GM23338 (cell line): Measurements from ENCODE around the gene GLDC. TPM values are rescaled to one million over a fixed set of nuclear protein-coding genes. Genes with fewer than 3 reads are reported as not detected.
A peak's percentile ranks its signal among the peaks of the same experiment; 100 is the strongest.

Source experiments
- ATAC-seq: fragments of 200-7000 bp; cut with Tn5 transposase; 3 replicates; pipeline ENCODE4 v1.9.1; 2020
- DNase-seq: peaks from one replicate; pipeline ENCODE4 v3.0.0-alpha.2; 2015; ENCODE audit warnings: low spot score
- H2AFZ ChIP-seq: fragments of 200-600 bp; sonication (generic); 2 replicates; pipeline ENCODE4 v1.8.0; 2016; ENCODE audit warnings: antibody characterized with exemption, mild to moderate bottlenecking, moderate library complexity
- H3F3A ChIP-seq: fragments of 200-600 bp; sonication (generic); replicated peaks from 2 replicates; pipeline ENCODE4 v1.8.0; 2017; ENCODE audit warnings: antibody characterized with exemption, mixed run types, low read depth
- H3K27ac ChIP-seq: fragments of 200-600 bp; sonication (generic); 2 replicates; pipeline ENCODE4 v1.6.1; 2016; ENCODE audit warnings: low read depth
- H3K27me3 ChIP-seq: fragments of 200-600 bp; sonication (generic); 2 replicates; pipeline ENCODE4 v1.8.0; 2016; ENCODE audit warnings: mild to moderate bottlenecking, mixed run types, moderate library complexity; ENCODE audit not compliant: insufficient read depth
- H3K36me3 ChIP-seq: fragments of 200-600 bp; sonication (generic); 2 replicates; pipeline ENCODE4 v1.8.0; 2016; ENCODE audit warnings: mild to moderate bottlenecking; ENCODE audit not compliant: insufficient read depth
- H3K4me1 ChIP-seq: fragments of 200-600 bp; sonication (generic); 2 replicates; pipeline ENCODE4 v1.8.0; 2016; ENCODE audit warnings: mild to moderate bottlenecking, moderate library complexity; ENCODE audit not compliant: insufficient read depth
- H3K4me2 ChIP-seq: fragments of 200-600 bp; sonication (generic); 2 replicates; pipeline ENCODE4 v1.7.1; 2017; ENCODE audit warnings: mixed run types
- H3K4me3 ChIP-seq: fragments of 200-600 bp; sonication (generic); 2 replicates; pipeline ENCODE4 v1.6.1; 2016; ENCODE audit warnings: mixed run types
- H3K79me2 ChIP-seq: fragments of 200-600 bp; sonication (generic); replicated peaks from 2 replicates; pipeline ENCODE4 v1.8.0; 2017; ENCODE audit warnings: mild to moderate bottlenecking; ENCODE audit not compliant: insufficient read depth
- H3K9me2 ChIP-seq: fragments of 200-600 bp; sonication (generic); 2 replicates; pipeline ENCODE4 v1.8.0; 2017; ENCODE audit not compliant: insufficient read depth
- H4K20me1 ChIP-seq: fragments of 200-600 bp; sonication (generic); replicated peaks from 2 replicates; pipeline ENCODE4 v1.8.0; 2017; ENCODE audit warnings: mild to moderate bottlenecking; ENCODE audit not compliant: insufficient read depth
- H3K27ac Mint-ChIP-seq: 2 replicates; pipeline ENCODE4 v1.8.0; 2020; ENCODE audit warnings: inconsistent platforms, mild to moderate bottlenecking, moderate library complexity, mixed read lengths
- H3K27me3 Mint-ChIP-seq: 3 replicates; pipeline ENCODE4 v1.8.0; 2022; ENCODE audit warnings: low read depth, mild to moderate bottlenecking, moderate library complexity, mixed read lengths, inconsistent platforms; ENCODE audit not compliant: insufficient read depth, poor library complexity
- H3K36me3 Mint-ChIP-seq: 3 replicates; pipeline ENCODE4 v1.8.0; 2021; ENCODE audit warnings: low read depth, mild to moderate bottlenecking, inconsistent platforms, moderate library complexity, mixed read lengths
- H3K4me1 Mint-ChIP-seq: 3 replicates; pipeline ENCODE4 v1.8.0; 2020; ENCODE audit warnings: mild to moderate bottlenecking, inconsistent platforms, mixed read lengths
- H3K4me3 Mint-ChIP-seq: 3 replicates; pipeline ENCODE4 v1.8.0; 2021; ENCODE audit warnings: moderate library complexity, mild to moderate bottlenecking, inconsistent platforms, mixed read lengths
- H3K9me3 Mint-ChIP-seq: 3 replicates; pipeline ENCODE4 v1.8.0; 2020; ENCODE audit warnings: moderate library complexity, mild to moderate bottlenecking, inconsistent platforms, mixed read lengths
- CREB1 ChIP-seq: fragments of 250-450 bp; sonication (Bioruptor Pico); IDR thresholded peaks from 2 replicates; pipeline ENCODE4 v1.5.0; 2020; ENCODE audit warnings: low read depth, mild to moderate bottlenecking, moderate library complexity
- EZH2 ChIP-seq: fragments of 200-600 bp; sonication (generic); IDR thresholded peaks from one replicate; pipeline ENCODE4 v1.8.0; 2017; ENCODE audit warnings: antibody characterized with exemption, mild to moderate bottlenecking, low read depth; ENCODE audit not compliant: unreplicated experiment
- EZH2phosphoT487 ChIP-seq: fragments of 200-600 bp; sonication (generic); IDR thresholded peaks from one replicate; pipeline ENCODE4 v1.8.1; 2018; ENCODE audit warnings: antibody characterized with exemption; ENCODE audit not compliant: unreplicated experiment
- JUNB ChIP-seq: IDR thresholded peaks from one replicate; pipeline ENCODE4 v1.6.1; 2016; ENCODE audit warnings: antibody characterized with exemption; ENCODE audit not compliant: unreplicated experiment
- NANOG ChIP-seq: IDR thresholded peaks from 2 replicates; pipeline ENCODE4 v1.6.1; 2016; ENCODE audit warnings: antibody characterized with exemption, borderline replicate concordance
- POLR2AphosphoS5 ChIP-seq: IDR thresholded peaks from 2 replicates; pipeline ENCODE4 v1.6.1; 2016; ENCODE audit warnings: antibody characterized with exemption, low read depth
- STAT1 ChIP-seq: IDR thresholded peaks from one replicate; pipeline ENCODE4 v1.6.1; 2016; ENCODE audit warnings: antibody characterized with exemption; ENCODE audit not compliant: unreplicated experiment
- ZNF114 ChIP-seq: fragments of 250-450 bp; sonication (Bioruptor Pico); IDR thresholded peaks from 2 replicates; pipeline ENCODE4 v1.5.0; 2020; ENCODE audit warnings: mild to moderate bottlenecking, moderate library complexity
- ZNF331 ChIP-seq: fragments of 250-450 bp; sonication (Bioruptor Pico); IDR thresholded peaks from 2 replicates; pipeline ENCODE4 v1.5.0; 2020; ENCODE audit warnings: low read depth, mild to moderate bottlenecking, moderate library complexity
- polyA plus RNA-seq: library from polyadenylated mRNA; unstranded; fragments of >200 nt; fragmentation: Nextera tagmentation; extraction: Ambion mirVana; gene quantifications from 2 replicates; pipeline ENCODE4 v1.2.1, GENCODE V29; 2016
- total RNA-seq: library from RNA; depleted of rRNA; stranded (reverse); fragments of >200 nt; shearing (Covaris generic); gene quantifications from 2 replicates; pipeline ENCODE4 v1.2.3, GENCODE V29; 2014
- TF ChIP-seq, protein P1 (sequence below): IDR thresholded peaks from 2 replicates; pipeline ENCODE4 v1.6.1; 2016; ENCODE audit warnings: antibody characterized with exemption
- TF ChIP-seq, protein P2 (sequence below), 2 experiments: fragments of 200-600 bp in 1 of 2; sonication (generic) in 1 of 2; conservative IDR thresholded peaks; 2 replicates each; pipeline versions ENCODE4 v1.5.1 to v1.6.1; 2016 to 2017; ENCODE audit warnings: antibody characterized with exemption in 2 of 2, low read depth in 2 of 2, mild to moderate bottlenecking in 2 of 2, moderate library complexity in 1 of 2
- TF ChIP-seq, protein P3 (sequence below): fragments of 250-450 bp; sonication (Bioruptor Pico); IDR thresholded peaks from 2 replicates; pipeline ENCODE4 v1.5.0; 2020; ENCODE audit warnings: mild to moderate bottlenecking, moderate library complexity
- TF ChIP-seq, protein P4 (sequence below): IDR thresholded peaks from one replicate; pipeline ENCODE4 v1.6.1; 2018; ENCODE audit warnings: antibody characterized with exemption; ENCODE audit not compliant: unreplicated experiment

Gene GLDC
- total and polyA plus RNA-seq, 2 experiments from 2014 or later = 63.5 to 139 TPM

DNA sequence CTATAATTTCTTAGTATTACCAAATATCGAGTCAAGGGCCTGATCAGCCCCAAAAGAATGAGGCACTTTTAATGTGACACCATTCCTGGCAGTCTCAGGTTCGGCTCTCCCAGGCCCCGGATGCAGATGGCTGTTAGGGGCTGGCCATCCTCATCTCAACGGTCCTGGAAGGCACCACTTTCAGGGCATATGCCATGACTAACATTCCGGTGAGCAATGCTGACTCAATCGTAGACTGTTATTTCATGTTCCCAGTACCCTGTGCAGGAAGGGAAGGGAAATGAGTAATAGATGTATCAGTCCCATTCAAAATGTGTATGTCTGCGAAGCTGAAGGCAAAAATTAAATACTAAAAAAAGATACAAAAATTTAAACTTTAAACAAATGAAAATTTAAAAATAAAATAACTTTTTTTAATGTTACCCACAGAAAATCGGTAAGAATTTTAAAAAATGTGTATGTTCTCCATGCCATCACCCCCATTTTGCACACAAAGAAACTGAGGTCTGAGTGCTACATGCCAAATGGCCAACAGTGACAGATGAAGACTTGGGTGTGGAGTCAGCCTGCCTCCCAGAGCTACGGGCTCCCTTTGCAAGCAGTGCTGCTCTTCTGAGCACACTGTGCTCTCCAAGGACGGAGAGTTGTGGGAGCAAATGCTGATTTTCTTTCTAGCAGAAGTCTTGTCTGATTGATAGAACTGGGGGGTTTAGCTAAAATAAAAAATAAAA is 79.0 kb downstream of the GLDC start:
- no peak for ATAC-seq
- Histone ChIP-seq H2AFZ (no peak overlapping the region), H3K79me2 (no peaks in the 10 kb centered on the region), H3K9me2 (no peaks in the 10 kb centered on the region), H3K27ac (peak overlapping the region; percentile 45; the same call in 1 of the 2 replicates), H3K36me3 (peaks cover 13% of the 10 kb centered on the region), H4K20me1 (no peaks in the 10 kb centered on the region), H3K4me2 (no peak overlapping the region), H3K4me3 (no peak overlapping the region), H3F3A (no peaks in the 10 kb centered on the region), H3K4me1 (no peaks in the 10 kb centered on the region), H3K27me3 (no peaks in the 10 kb centered on the region)
- Mint-ChIP-seq H3K36me3 (peaks cover 28% of the 10 kb centered on the region; the same call in 2 of the 3 replicates), H3K4me3 (no peak overlapping the region), H3K27me3 (no peaks in the 10 kb centered on the region), H3K9me3 (no peaks in the 10 kb centered on the region; the same call in 1 of the 3 replicates), H3K27ac (no peak overlapping the region), H3K4me1 (no peaks in the 10 kb centered on the region)
- no peak for DNase-seq
- no peak for TF ChIP-seq ZNF331 (CRISPR knock-in tag)
- TF ChIP-seq, protein P1, sequence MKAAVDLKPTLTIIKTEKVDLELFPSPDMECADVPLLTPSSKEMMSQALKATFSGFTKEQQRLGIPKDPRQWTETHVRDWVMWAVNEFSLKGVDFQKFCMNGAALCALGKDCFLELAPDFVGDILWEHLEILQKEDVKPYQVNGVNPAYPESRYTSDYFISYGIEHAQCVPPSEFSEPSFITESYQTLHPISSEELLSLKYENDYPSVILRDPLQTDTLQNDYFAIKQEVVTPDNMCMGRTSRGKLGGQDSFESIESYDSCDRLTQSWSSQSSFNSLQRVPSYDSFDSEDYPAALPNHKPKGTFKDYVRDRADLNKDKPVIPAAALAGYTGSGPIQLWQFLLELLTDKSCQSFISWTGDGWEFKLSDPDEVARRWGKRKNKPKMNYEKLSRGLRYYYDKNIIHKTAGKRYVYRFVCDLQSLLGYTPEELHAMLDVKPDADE = no peak
- no peak for TF ChIP-seq JUNB
- TF ChIP-seq, protein P2, sequence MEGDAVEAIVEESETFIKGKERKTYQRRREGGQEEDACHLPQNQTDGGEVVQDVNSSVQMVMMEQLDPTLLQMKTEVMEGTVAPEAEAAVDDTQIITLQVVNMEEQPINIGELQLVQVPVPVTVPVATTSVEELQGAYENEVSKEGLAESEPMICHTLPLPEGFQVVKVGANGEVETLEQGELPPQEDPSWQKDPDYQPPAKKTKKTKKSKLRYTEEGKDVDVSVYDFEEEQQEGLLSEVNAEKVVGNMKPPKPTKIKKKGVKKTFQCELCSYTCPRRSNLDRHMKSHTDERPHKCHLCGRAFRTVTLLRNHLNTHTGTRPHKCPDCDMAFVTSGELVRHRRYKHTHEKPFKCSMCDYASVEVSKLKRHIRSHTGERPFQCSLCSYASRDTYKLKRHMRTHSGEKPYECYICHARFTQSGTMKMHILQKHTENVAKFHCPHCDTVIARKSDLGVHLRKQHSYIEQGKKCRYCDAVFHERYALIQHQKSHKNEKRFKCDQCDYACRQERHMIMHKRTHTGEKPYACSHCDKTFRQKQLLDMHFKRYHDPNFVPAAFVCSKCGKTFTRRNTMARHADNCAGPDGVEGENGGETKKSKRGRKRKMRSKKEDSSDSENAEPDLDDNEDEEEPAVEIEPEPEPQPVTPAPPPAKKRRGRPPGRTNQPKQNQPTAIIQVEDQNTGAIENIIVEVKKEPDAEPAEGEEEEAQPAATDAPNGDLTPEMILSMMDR (conservative IDR thresholded peaks at IDR 0.05; ENCODE audit: low read depth in 2 of 2) = no peak
- TF ChIP-seq POLR2AphosphoS5 = no peak
- TF ChIP-seq, protein P3, sequence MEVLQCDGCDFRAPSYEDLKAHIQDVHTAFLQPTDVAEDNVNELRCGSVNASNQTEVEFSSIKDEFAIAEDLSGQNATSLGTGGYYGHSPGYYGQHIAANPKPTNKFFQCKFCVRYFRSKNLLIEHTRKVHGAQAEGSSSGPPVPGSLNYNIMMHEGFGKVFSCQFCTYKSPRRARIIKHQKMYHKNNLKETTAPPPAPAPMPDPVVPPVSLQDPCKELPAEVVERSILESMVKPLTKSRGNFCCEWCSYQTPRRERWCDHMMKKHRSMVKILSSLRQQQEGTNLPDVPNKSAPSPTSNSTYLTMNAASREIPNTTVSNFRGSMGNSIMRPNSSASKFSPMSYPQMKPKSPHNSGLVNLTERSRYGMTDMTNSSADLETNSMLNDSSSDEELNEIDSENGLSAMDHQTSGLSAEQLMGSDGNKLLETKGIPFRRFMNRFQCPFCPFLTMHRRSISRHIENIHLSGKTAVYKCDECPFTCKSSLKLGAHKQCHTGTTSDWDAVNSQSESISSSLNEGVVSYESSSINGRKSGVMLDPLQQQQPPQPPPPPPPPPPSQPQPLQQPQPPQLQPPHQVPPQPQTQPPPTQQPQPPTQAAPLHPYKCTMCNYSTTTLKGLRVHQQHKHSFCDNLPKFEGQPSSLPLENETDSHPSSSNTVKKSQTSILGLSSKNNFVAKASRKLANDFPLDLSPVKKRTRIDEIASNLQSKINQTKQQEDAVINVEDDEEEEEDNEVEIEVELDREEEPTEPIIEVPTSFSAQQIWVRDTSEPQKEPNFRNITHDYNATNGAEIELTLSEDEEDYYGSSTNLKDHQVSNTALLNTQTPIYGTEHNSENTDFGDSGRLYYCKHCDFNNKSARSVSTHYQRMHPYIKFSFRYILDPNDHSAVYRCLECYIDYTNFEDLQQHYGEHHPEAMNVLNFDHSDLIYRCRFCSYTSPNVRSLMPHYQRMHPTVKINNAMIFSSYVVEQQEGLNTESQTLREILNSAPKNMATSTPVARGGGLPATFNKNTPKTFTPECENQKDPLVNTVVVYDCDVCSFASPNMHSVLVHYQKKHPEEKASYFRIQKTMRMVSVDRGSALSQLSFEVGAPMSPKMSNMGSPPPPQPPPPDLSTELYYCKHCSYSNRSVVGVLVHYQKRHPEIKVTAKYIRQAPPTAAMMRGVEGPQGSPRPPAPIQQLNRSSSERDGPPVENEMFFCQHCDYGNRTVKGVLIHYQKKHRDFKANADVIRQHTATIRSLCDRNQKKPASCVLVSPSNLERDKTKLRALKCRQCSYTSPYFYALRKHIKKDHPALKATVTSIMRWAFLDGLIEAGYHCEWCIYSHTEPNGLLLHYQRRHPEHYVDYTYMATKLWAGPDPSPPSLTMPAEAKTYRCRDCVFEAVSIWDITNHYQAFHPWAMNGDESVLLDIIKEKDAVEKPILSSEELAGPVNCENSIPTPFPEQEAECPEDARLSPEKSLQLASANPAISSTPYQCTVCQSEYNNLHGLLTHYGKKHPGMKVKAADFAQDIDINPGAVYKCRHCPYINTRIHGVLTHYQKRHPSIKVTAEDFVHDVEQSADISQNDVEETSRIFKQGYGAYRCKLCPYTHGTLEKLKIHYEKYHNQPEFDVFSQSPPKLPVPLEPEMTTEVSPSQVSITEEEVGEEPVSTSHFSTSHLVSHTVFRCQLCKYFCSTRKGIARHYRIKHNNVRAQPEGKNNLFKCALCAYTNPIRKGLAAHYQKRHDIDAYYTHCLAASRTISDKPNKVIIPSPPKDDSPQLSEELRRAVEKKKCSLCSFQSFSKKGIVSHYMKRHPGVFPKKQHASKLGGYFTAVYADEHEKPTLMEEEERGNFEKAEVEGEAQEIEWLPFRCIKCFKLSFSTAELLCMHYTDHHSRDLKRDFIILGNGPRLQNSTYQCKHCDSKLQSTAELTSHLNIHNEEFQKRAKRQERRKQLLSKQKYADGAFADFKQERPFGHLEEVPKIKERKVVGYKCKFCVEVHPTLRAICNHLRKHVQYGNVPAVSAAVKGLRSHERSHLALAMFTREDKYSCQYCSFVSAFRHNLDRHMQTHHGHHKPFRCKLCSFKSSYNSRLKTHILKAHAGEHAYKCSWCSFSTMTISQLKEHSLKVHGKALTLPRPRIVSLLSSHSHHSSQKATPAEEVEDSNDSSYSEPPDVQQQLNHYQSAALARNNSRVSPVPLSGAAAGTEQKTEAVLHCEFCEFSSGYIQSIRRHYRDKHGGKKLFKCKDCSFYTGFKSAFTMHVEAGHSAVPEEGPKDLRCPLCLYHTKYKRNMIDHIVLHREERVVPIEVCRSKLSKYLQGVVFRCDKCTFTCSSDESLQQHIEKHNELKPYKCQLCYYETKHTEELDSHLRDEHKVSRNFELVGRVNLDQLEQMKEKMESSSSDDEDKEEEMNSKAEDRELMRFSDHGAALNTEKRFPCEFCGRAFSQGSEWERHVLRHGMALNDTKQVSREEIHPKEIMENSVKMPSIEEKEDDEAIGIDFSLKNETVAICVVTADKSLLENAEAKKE (CRISPR knock-in tag) = no peak
- TF ChIP-seq NANOG = no peak
- TF ChIP-seq, protein P4, sequence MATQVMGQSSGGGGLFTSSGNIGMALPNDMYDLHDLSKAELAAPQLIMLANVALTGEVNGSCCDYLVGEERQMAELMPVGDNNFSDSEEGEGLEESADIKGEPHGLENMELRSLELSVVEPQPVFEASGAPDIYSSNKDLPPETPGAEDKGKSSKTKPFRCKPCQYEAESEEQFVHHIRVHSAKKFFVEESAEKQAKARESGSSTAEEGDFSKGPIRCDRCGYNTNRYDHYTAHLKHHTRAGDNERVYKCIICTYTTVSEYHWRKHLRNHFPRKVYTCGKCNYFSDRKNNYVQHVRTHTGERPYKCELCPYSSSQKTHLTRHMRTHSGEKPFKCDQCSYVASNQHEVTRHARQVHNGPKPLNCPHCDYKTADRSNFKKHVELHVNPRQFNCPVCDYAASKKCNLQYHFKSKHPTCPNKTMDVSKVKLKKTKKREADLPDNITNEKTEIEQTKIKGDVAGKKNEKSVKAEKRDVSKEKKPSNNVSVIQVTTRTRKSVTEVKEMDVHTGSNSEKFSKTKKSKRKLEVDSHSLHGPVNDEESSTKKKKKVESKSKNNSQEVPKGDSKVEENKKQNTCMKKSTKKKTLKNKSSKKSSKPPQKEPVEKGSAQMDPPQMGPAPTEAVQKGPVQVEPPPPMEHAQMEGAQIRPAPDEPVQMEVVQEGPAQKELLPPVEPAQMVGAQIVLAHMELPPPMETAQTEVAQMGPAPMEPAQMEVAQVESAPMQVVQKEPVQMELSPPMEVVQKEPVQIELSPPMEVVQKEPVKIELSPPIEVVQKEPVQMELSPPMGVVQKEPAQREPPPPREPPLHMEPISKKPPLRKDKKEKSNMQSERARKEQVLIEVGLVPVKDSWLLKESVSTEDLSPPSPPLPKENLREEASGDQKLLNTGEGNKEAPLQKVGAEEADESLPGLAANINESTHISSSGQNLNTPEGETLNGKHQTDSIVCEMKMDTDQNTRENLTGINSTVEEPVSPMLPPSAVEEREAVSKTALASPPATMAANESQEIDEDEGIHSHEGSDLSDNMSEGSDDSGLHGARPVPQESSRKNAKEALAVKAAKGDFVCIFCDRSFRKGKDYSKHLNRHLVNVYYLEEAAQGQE = no peak
- TF ChIP-seq STAT1 = no peak
- no peak for TF ChIP-seq ZNF114 (CRISPR knock-in tag)
- TF ChIP-seq EZH2 = no peak
- TF ChIP-seq EZH2phosphoT487 = no peak
- no peak for TF ChIP-seq CREB1 (CRISPR knock-in tag)
